Measurements from ENCODE around the gene USF2.

DNA sequence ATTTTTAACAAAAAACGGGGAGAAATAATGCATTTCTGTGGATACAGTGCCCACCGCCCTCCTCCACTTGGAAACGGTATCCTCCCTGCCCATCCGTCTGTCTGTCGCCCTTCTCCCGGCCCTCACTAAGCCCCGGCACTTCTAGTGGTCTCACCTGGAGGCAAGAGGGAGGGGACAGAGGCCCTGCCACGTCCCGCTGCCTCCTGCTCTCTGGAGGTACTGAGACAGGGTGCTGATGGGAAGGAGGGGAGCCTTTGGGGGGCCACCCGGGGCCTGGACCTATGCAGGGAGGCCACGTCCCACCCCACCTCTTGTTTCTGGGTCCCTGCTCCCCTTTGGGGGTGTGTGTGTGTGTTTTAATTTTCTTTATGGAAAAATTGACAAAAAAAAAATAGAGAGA lies 10.6 kb downstream of the USF2 start:
- TF ChIP-seq EP300 (IDR thresholded peaks at IDR 0.05; ENCODE audit: borderline replicate concordance in 1 of 2, control insufficient read depth in 1 of 2, low read depth in 2 of 2, low read length in 2 of 2) (no peak), CTCF (IDR thresholded peaks at IDR 0.05 in 2 of 3, conservative IDR thresholded peaks at IDR 0.05 in 1 of 3; ENCODE audit: control insufficient read depth in 2 of 3, extremely low read depth in 1 of 3, insufficient read depth in 1 of 3, low read depth in 3 of 3, low read length in 3 of 3) (no peak), ZNF207 (IDR thresholded peaks at IDR 0.05; ENCODE audit: borderline replicate concordance) (no peak), KLF5 (IDR thresholded peaks at IDR 0.05; ENCODE audit: partially characterized antibody) (no peak), NRF1 (conservative IDR thresholded peaks at IDR 0.05; ENCODE audit: low read depth, low read length) (no peak), POLR2A (IDR thresholded peaks at IDR 0.05; ENCODE audit: low read depth, low read length) (no peak)
- TF ChIP-seq, protein P1, sequence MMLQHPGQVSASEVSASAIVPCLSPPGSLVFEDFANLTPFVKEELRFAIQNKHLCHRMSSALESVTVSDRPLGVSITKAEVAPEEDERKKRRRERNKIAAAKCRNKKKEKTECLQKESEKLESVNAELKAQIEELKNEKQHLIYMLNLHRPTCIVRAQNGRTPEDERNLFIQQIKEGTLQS (IDR thresholded peaks at IDR 0.05; ENCODE audit: borderline replicate concordance, extremely low read depth, low read depth, low read length) = no peak
